GM12872 (cell line): ENCODE measurements around the gene MORC2.
A peak's percentile ranks its signal among the peaks of the same experiment; 100 is the strongest.

Experiments used
- CTCF ChIP-seq: IDR thresholded peaks from 3 replicates; pipeline ENCODE4 v1.5.1; 2011; ENCODE audit warnings: low read depth, mild to moderate bottlenecking, low read length, moderate library complexity; ENCODE audit not compliant: insufficient read depth

Gene MORC2

GRCh38 chr22:30920407-30920806 lies 48.2 kb downstream of the MORC2 start:
- peak; percentile 87 for TF ChIP-seq CTCF

DNA sequence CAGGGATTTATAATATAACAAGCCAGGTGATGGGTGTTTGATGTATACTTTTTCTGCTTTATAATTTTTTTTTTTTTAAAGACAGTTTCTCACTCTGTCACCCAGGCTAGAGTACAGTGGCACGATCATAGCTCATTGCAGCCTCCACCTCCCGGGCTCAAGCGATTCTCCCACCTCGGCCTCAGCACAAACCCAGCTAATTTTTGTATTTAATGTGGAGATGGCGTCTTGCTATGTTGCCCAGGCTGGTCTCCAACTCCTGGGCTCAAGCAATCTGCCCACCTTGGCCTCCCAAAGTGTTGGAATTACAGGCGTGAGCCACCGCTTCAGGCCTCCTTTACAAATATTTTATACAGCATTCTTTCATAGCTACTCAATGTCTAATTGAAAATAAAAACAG lies 48.6 kb downstream of the MORC2 start:
- no peak for TF ChIP-seq CTCF

GRCh38 chr22:30918761-30919160 lies 49.8 kb downstream of the MORC2 start:
- no peak for TF ChIP-seq CTCF

DNA sequence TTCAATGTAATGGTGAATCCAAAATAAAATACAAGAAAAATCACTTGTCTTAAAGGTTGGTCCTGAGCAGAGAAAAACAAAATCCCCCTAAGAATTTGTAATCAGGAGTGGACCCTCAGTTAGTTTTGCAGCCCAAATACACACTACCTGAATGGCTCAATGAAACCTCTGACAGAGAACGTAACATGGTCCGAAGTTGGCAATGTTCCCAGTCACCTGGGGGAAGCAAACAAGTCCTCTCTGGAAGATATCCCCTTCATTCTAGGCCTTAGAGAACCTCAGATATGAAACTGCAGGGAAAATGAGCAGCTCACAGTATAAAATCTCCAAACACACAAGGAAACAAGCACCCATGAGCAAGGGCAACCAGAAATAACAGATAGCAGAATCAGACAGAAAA lies 58.2 kb downstream of the MORC2 start:
- TF ChIP-seq CTCF, result no peak

DNA sequence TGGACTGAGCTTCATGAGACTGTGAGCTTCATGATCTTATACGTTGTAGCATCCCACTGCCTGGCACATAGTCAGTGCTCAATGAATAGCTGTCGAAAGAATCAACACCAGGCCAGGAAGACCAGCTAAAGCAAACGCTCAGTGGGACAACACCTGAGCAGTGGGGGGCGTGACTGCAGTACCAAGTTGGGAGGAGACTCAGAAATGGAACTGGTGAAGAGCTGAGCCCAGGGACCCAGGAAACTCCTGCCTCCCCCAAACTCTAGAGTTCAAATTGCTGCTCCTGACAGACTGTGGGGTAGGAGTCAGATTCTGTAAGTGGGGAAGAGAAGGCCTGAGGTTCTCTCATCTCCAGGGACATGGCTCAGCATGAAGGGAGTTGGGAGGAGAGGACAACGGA lies 59.3 kb downstream of the MORC2 start:
- TF ChIP-seq CTCF, result no peak

DNA sequence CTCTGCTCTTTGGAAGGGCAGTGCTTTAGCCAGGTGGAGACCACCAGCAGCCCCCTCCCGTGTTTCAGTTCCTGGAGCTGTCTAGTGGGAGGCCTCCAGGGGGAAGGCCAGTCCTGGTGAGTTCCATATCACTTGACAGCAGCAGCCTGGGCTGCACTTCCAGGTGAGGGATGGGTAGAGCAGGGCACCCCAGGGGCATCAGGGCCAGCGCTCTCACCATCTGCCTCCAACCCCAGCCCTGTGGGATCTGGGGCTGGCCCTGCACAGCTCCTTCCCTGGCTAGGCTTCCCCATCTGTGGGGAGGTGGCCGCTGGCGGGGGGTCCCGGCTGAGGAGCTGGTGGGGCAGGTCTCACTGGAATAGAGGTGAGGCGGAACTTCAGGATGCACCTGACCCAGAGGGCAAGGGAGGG lies 60.5 kb downstream of the MORC2 start:
- TF ChIP-seq CTCF, result no peak

GRCh38 chr22:30906946-30907345 lies 61.6 kb downstream of the MORC2 start:
- no peak for TF ChIP-seq CTCF

DNA sequence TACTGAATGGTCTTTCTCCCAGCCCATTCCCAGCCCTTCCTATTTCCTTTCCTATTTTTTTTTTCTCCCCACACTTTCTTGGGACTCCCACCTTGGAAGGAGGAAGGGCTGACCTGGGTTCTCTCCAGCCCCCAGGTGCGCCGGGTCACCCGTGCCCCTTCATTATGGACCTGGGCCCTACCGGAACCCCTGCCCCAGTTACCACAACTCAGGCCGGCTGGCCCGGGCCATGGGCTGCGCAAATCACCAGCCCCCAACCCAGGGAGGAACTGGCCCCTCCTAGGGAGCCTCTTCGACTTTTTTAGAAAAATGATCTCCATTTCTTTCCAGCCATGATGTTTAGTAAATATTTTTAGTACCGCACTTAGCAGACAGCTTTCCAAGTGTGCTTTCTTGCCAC lies 62.2 kb downstream of the MORC2 start:
- no peak for TF ChIP-seq CTCF
